ENCODE results near the gene DDX20.

DNA sequence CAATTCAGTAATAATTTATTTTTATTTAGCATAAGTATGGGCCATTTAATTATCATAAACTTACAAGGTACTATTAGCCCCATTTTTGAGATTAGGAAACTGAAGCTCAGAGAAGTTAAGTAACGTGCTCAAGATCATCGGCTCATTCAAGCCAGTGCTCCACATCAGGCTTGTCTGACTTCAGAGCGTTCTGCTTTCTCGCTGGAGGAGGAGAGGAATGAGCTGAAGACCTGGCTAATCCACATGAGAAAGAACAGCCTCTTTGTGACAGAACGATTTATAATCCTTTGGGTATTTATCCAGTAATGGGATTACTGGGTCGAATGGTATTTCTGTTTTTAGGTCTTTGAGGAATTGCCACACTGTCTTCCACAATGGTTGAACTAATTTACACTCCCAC lies 39.7 kb downstream of the DDX20 start:
- TF ChIP-seq, protein P1, sequence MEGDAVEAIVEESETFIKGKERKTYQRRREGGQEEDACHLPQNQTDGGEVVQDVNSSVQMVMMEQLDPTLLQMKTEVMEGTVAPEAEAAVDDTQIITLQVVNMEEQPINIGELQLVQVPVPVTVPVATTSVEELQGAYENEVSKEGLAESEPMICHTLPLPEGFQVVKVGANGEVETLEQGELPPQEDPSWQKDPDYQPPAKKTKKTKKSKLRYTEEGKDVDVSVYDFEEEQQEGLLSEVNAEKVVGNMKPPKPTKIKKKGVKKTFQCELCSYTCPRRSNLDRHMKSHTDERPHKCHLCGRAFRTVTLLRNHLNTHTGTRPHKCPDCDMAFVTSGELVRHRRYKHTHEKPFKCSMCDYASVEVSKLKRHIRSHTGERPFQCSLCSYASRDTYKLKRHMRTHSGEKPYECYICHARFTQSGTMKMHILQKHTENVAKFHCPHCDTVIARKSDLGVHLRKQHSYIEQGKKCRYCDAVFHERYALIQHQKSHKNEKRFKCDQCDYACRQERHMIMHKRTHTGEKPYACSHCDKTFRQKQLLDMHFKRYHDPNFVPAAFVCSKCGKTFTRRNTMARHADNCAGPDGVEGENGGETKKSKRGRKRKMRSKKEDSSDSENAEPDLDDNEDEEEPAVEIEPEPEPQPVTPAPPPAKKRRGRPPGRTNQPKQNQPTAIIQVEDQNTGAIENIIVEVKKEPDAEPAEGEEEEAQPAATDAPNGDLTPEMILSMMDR (IDR thresholded peaks at IDR 0.05): no peak
- no peak for TF ChIP-seq POLR2A (IDR thresholded peaks at IDR 0.05)
- no peak for TF ChIP-seq EP300 (IDR thresholded peaks at IDR 0.05)
- no peak for TF ChIP-seq POLR2AphosphoS5 (IDR thresholded peaks at IDR 0.05)
